Epithelial cell of proximal tubule (primary cell): Measurements from ENCODE around the gene STRADB. TPM values are rescaled to one million over a fixed set of nuclear protein-coding genes. Genes with fewer than 3 reads are reported as not detected.

Source experiments
- DNase-seq: peaks from one replicate; pipeline ENCODE4 v3.0.0-alpha.2; 2011; ENCODE audit warnings: low read depth
- H3K4me3 ChIP-seq: 2 replicates; pipeline ENCODE4 v1.5.1; 2011; ENCODE audit warnings: low read depth, mild to moderate bottlenecking, low read length
- total RNA-seq: library from RNA; depleted of rRNA; stranded (reverse); fragments of >200 nt; gene quantifications from 2 replicates; pipeline ENCODE4 v1.2.3, GENCODE V29; 2015
- TF ChIP-seq, protein P1 (sequence below): conservative IDR thresholded peaks from 2 replicates; pipeline ENCODE4 v1.5.1; 2012; ENCODE audit warnings: low read depth, mild to moderate bottlenecking, low read length

The STRADB gene
- total RNA-seq, 1 donor from 2014 or later: 27.8 TPM

DNA sequence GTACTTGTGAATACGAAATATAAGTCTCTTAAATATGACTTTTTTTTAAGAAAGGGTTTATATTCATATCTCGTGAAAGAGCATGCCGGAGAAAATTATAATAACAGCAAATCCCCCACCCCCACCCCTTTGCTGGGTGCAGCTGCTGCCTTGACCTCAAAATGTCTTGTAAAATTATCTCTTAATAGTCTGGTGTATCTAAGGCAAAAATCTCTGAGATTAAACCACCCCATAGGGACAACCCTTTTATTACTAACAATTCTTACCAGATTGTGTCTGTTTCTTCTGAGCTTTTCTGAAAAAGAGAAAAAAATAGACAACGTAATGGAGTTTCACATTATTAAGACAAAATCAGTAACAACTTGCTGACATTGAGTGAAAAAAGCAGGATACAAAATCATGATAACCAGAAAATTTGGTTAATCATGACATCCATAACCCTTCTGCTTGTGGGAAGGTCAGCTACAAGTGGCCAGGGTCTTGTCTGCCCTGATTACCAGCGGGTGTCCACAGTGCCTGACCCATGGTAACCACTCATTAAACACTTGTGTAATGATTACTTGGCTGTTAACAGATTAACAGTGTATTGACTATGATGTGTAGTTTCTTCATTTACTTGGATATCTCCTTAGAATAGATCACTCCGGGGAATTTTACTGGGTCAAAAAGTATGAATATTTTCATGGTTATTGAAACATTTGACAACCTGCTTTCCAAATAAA, 1.5 kb downstream of the STRADB start:
- peak overlapping the region; percentile 92 for H3K4me3 ChIP-seq
- TF ChIP-seq, protein P1, sequence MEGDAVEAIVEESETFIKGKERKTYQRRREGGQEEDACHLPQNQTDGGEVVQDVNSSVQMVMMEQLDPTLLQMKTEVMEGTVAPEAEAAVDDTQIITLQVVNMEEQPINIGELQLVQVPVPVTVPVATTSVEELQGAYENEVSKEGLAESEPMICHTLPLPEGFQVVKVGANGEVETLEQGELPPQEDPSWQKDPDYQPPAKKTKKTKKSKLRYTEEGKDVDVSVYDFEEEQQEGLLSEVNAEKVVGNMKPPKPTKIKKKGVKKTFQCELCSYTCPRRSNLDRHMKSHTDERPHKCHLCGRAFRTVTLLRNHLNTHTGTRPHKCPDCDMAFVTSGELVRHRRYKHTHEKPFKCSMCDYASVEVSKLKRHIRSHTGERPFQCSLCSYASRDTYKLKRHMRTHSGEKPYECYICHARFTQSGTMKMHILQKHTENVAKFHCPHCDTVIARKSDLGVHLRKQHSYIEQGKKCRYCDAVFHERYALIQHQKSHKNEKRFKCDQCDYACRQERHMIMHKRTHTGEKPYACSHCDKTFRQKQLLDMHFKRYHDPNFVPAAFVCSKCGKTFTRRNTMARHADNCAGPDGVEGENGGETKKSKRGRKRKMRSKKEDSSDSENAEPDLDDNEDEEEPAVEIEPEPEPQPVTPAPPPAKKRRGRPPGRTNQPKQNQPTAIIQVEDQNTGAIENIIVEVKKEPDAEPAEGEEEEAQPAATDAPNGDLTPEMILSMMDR: no peak
- no peak for DNase-seq

DNA sequence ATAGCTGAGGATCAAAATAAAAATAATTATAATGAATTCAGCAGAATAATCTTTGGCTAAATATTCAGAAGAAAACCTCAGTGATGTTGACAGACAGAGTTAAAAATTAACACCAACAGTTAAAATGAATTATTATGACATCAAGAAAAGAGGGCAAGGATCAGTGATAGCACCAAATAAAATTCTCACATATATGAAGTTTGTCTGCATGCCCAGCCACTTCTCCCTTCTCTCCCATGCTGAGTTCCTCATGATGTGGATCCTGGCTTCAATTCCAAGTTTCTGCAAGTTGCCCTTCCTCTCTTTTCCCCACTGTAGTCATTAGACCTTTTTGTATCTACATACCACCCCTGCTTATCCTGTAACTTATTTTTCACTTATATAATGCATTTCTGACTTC, 6.8 kb downstream of the STRADB start:
- TF ChIP-seq, protein P1: no peak
- no peak for DNase-seq
- H3K4me3 ChIP-seq: no peak overlapping the region

GRCh38 chr2:201460532-201460931, 9.0 kb downstream of the STRADB start:
- TF ChIP-seq, protein P1: no peak
- no peak overlapping the region for H3K4me3 ChIP-seq
- no peak for DNase-seq

DNA sequence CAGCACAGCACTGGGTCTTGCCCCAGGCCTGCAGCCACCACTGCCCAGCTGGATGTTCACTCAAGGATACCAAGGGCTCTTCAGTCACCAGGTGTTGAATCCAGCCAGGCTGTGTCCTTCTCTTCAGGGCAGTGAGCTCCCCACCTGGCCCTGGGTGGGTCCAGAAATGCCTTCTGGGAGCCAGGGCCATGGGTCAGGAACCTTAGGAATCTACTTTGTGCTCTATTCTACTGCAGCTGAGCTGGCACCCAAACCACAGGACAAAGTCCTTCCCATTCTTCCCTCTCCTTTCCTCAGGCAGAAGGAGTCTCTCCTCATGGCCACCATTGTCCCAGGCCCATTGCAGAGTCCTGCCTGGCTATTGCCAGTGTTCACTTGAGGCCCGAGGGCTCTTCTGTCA, 13.0 kb downstream of the STRADB start:
- DNase-seq: no peak
- TF ChIP-seq, protein P1: no peak

GRCh38 chr2:201465524-201465971, 14.0 kb downstream of the STRADB start:
- no peak for DNase-seq
- no peak overlapping the region for H3K4me3 ChIP-seq
- TF ChIP-seq, protein P1: no peak

More for the DNA sequence above, 13.0 kb downstream of the STRADB start:
- H3K4me3 ChIP-seq: no peak overlapping the region

DNA sequence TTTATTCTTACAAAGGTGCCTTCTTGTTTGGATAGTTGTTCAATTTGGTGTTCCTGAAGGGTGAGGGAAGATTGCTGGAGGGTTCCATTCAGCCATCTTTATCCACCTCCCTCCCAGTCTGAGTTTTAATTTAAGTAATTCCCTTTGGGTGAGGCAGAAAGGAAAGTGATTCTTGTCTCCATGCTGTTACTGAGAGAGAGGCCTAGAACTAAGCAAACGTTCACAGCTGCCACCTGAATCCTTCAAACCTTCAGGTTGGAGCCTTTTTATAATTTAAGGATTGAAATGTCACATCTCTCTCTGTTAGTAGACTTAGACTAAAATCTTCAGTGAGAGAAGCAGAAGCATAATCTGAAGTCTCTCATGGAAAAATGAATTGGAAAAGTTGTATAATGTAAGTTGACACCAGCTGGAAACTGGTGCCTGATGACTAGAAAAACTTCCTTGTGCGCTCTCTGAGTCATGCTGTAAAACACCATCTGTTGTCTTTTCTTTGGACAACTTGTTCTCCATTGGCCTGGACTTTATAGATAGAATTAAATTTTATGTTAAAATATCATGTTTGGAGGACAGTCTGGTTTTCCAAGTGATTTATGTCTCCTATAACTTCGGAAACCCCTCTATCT, 14.6 kb downstream of the STRADB start:
- DNase-seq: no peak
- TF ChIP-seq, protein P1: no peak
- no peak overlapping the region for H3K4me3 ChIP-seq
